ENCODE data around the gene OR4X1.
"Not testable (repeated sequence)": the region's sequence is repeated elsewhere in the genome, so short reads cannot be mapped to it uniquely, and the experiment has no call there.

Gene OR4X1

GRCh38 chr11:48263423-48263911, at the start of gene OR4X1:
Gene OR4X1, plus strand, starts transcription at chr11:48263861. Its CDS starts 0 bp downstream, at chr11:48263861.
- no peak within 1 kb of the TSS for H3K27ac ChIP-seq
- TF ChIP-seq CTCF (conservative IDR thresholded peaks at IDR 0.05) = no peak

GRCh38 chr11:48216510-48216909, 47.2 kb upstream of the OR4X1 start, which contains the start of gene OR4B1:
Gene OR4B1, plus strand, starts transcription at chr11:48216810. Its CDS starts 0 bp downstream, at chr11:48216810.
- no peak for TF ChIP-seq CTCF (conservative IDR thresholded peaks at IDR 0.05)

GRCh38 chr11:48228761-48229160, 34.9 kb upstream of the OR4X1 start:
- H3K27ac ChIP-seq = no peak overlapping the region
- TF ChIP-seq CTCF (conservative IDR thresholded peaks at IDR 0.05) = no peak

More at GRCh38 chr11:48216510-48216909, 47.2 kb upstream of the OR4X1 start, which contains the start of gene OR4B1:
- H3K27ac ChIP-seq = no peak within 1 kb of the TSS

- not testable (repeated sequence) for H3K27ac ChIP-seq
Measured at GRCh38 chr11:48230057-48230456, 33.6 kb upstream of the OR4X1 start.

- no peak for TF ChIP-seq CTCF (conservative IDR thresholded peaks at IDR 0.05)
- H3K27ac ChIP-seq = no peak overlapping the region
Measured at GRCh38 chr11:48237727-48238126, 25.9 kb upstream of the OR4X1 start.

- no peak overlapping the region for H3K27ac ChIP-seq
- TF ChIP-seq CTCF (conservative IDR thresholded peaks at IDR 0.05) = no peak
Measured at GRCh38 chr11:48242501-48242900, 21.2 kb upstream of the OR4X1 start.

GRCh38 chr11:48244804-48245203, 18.9 kb upstream of the OR4X1 start, which contains the start of gene OR4X2:
Gene OR4X2, plus strand, starts transcription at chr11:48245104. Its CDS starts 0 bp downstream, at chr11:48245104.
- no peak within 1 kb of the TSS for H3K27ac ChIP-seq
- TF ChIP-seq CTCF (conservative IDR thresholded peaks at IDR 0.05) = no peak

GRCh38 chr11:48248902-48249301, 14.8 kb upstream of the OR4X1 start:
- no peak for TF ChIP-seq CTCF (conservative IDR thresholded peaks at IDR 0.05)
- H3K27ac ChIP-seq = no peak overlapping the region

Data from VCaP (cell line).